Loucy (cell line): ENCODE measurements around the gene ARFGEF3.

ENCODE experiments used
- H2AFZ ChIP-seq: fragments of 200-600 bp; sonication (generic); 2 replicates; pipeline ENCODE4 v1.6.0; 2016; ENCODE audit warnings: antibody characterized with exemption, mild to moderate bottlenecking, low read length, moderate library complexity
- H3F3A ChIP-seq: fragments of 200-600 bp; 2 replicates; pipeline ENCODE4 v1.6.0; 2016; ENCODE audit warnings: antibody characterized with exemption, low read depth, mild to moderate bottlenecking
- H3K27me3 ChIP-seq: fragments of 200-600 bp; sonication (generic); 2 replicates; pipeline ENCODE4 v1.6.1; 2014; ENCODE audit warnings: low read length, mild to moderate bottlenecking; ENCODE audit not compliant: insufficient read depth, poor library complexity, severe bottlenecking
- H3K36me3 ChIP-seq: fragments of 200-600 bp; sonication (generic); 2 replicates; pipeline ENCODE4 v1.6.1; 2016; ENCODE audit warnings: low read length; ENCODE audit not compliant: insufficient read depth
- H3K4me1 ChIP-seq: fragments of 200-600 bp; sonication (generic); 2 replicates; pipeline ENCODE4 v1.5.1; 2014; ENCODE audit warnings: low read length, mild to moderate bottlenecking; ENCODE audit not compliant: insufficient read depth, poor library complexity, severe bottlenecking
- H3K4me2 ChIP-seq: fragments of 200-600 bp; sonication (generic); 2 replicates; pipeline ENCODE4 v1.6.0; 2014; ENCODE audit warnings: antibody characterized with exemption, low read length, low read depth, mild to moderate bottlenecking; ENCODE audit not compliant: poor library complexity, severe bottlenecking
- H3K4me3 ChIP-seq: fragments of 200-600 bp; sonication (generic); 2 replicates; pipeline ENCODE4 v1.5.1; 2014; ENCODE audit warnings: low read length, mild to moderate bottlenecking, mixed read lengths; ENCODE audit not compliant: poor library complexity, severe bottlenecking
- H3K79me2 ChIP-seq: fragments of 200-600 bp; sonication (generic); 2 replicates; pipeline ENCODE4 v1.6.1; 2014; ENCODE audit warnings: low read length; ENCODE audit not compliant: insufficient read depth
- H3K9ac ChIP-seq: fragments of 200-600 bp; sonication (generic); 2 replicates; pipeline ENCODE4 v1.6.0; 2014; ENCODE audit warnings: mild to moderate bottlenecking, low read depth, low read length, moderate library complexity; ENCODE audit not compliant: poor library complexity, severe bottlenecking
- H3K9me2 ChIP-seq: fragments of 200-600 bp; sonication (generic); replicated peaks from 2 replicates; pipeline ENCODE4 v1.6.1; 2016; ENCODE audit warnings: low read depth, low read length, mixed read lengths
- H3K9me3 ChIP-seq: fragments of 200-600 bp; sonication (generic); 2 replicates; pipeline ENCODE4 v1.6.1; 2014; ENCODE audit warnings: mild to moderate bottlenecking, antibody characterized with exemption, low read length, low read depth; ENCODE audit not compliant: insufficient read depth
- H4K20me1 ChIP-seq: fragments of 200-600 bp; sonication (generic); 2 replicates; pipeline ENCODE4 v1.6.0; 2014; ENCODE audit warnings: antibody characterized with exemption, low read length, mild to moderate bottlenecking; ENCODE audit not compliant: insufficient read depth, poor library complexity, severe bottlenecking
- EZH2phosphoT487 ChIP-seq: fragments of 200-600 bp; IDR thresholded peaks from 2 replicates; pipeline ENCODE4 v1.6.1; 2018; ENCODE audit warnings: antibody characterized with exemption, mild to moderate bottlenecking, moderate library complexity, borderline replicate concordance
- TF ChIP-seq, protein P1 (sequence below): fragments of 200-600 bp; sonication (generic); conservative IDR thresholded peaks from 2 replicates; pipeline ENCODE4 v1.5.1; 2014; ENCODE audit warnings: mild to moderate bottlenecking, antibody characterized with exemption, low read length

The ARFGEF3 gene

GRCh38 chr6:138229663-138230179 lies 68.0 kb downstream of the ARFGEF3 start:
- Histone ChIP-seq H4K20me1 (no peaks in the 10 kb centered on the region), H3K36me3 (no peaks in the 10 kb centered on the region), H3K4me1 (no peaks in the 10 kb centered on the region), H3K9ac (no peak overlapping the region), H3K9me2 (no peaks in the 10 kb centered on the region), H3F3A (no peaks in the 10 kb centered on the region), H3K4me3 (no peak overlapping the region), H3K27me3 (no peaks in the 10 kb centered on the region), H2AFZ (no peak overlapping the region), H3K9me3 (no peaks in the 10 kb centered on the region), H3K79me2 (no peaks in the 10 kb centered on the region), H3K4me2 (no peak overlapping the region)
- TF ChIP-seq, protein P1, sequence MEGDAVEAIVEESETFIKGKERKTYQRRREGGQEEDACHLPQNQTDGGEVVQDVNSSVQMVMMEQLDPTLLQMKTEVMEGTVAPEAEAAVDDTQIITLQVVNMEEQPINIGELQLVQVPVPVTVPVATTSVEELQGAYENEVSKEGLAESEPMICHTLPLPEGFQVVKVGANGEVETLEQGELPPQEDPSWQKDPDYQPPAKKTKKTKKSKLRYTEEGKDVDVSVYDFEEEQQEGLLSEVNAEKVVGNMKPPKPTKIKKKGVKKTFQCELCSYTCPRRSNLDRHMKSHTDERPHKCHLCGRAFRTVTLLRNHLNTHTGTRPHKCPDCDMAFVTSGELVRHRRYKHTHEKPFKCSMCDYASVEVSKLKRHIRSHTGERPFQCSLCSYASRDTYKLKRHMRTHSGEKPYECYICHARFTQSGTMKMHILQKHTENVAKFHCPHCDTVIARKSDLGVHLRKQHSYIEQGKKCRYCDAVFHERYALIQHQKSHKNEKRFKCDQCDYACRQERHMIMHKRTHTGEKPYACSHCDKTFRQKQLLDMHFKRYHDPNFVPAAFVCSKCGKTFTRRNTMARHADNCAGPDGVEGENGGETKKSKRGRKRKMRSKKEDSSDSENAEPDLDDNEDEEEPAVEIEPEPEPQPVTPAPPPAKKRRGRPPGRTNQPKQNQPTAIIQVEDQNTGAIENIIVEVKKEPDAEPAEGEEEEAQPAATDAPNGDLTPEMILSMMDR = no peak
- TF ChIP-seq EZH2phosphoT487 = no peak

DNA sequence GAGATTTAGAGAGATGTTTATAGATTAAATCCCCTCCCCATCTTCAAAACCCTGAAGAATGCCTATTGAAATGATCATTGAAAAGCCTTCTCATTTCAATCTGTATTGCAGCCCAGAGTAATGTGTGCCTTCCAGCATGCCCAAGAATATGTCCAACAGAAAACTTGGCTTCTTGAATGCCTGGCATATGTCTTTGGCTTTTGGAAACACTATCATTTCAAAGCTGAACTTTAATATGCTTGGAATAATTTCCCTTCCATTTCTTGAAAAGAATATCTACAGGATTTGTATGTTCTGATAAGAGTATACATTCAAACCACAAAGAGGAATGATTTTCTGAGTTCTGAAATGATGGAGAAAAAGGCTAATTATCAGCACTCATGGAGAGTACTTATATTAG lies 68.5 kb downstream of the ARFGEF3 start:
- Histone ChIP-seq H2AFZ (no peak overlapping the region), H3F3A (no peaks in the 10 kb centered on the region), H3K4me3 (no peak overlapping the region), H3K4me1 (no peaks in the 10 kb centered on the region), H3K9me3 (no peaks in the 10 kb centered on the region), H3K27me3 (no peaks in the 10 kb centered on the region), H3K36me3 (no peaks in the 10 kb centered on the region), H3K4me2 (no peak overlapping the region), H3K9ac (no peak overlapping the region), H3K79me2 (no peaks in the 10 kb centered on the region), H4K20me1 (no peaks in the 10 kb centered on the region), H3K9me2 (no peaks in the 10 kb centered on the region)
- TF ChIP-seq, protein P1 = no peak
- no peak for TF ChIP-seq EZH2phosphoT487

- TF ChIP-seq, protein P1 = no peak
Measured at GRCh38 chr6:138230759-138231380, 69.1 kb downstream of the ARFGEF3 start.

More at GRCh38 chr6:138230759-138231380, 69.1 kb downstream of the ARFGEF3 start:
- Histone ChIP-seq H3K79me2 (no peaks in the 10 kb centered on the region), H2AFZ (no peak overlapping the region), H3K4me2 (no peak overlapping the region), H3K36me3 (no peaks in the 10 kb centered on the region), H3K27me3 (no peaks in the 10 kb centered on the region), H3F3A (no peaks in the 10 kb centered on the region), H4K20me1 (no peaks in the 10 kb centered on the region), H3K9me2 (no peaks in the 10 kb centered on the region), H3K9me3 (no peaks in the 10 kb centered on the region), H3K4me1 (no peaks in the 10 kb centered on the region), H3K9ac (no peak overlapping the region), H3K4me3 (no peak overlapping the region)
